Esophagus (tissue), 2 donors: ENCODE measurements around the gene DDX21. TPM values are rescaled to one million over a fixed set of nuclear protein-coding genes. Genes with fewer than 3 reads are reported as not detected.

Source experiments
- polyA plus RNA-seq, 2 donors: library from polyadenylated mRNA; stranded (reverse); fragments of 200-250 nt; gene quantifications; one replicate each; pipeline ENCODE4 v1.2.3, GENCODE V29; 2013
- donor health status: healthy with polysubstance abuse.
- donor health status: Bipolar disorder and iron deficiency.

DDX21 gene
- polyA plus RNA-seq, 2 donors = 12.3 to 36.3 TPM

Other genes with a start within 250 kb of the DDX21 start
- 10 to 100 TPM; 24.3 to 55.7 TPM for gene CCAR1, start 234.9 kb upstream of the DDX21 start, polyA plus RNA-seq
- gene STOX1, start 128.6 kb upstream of the DDX21 start, polyA plus RNA-seq = 1 to 10 TPM in 1 of 2 donors, under 1 TPM in 1; 0.98 to 1.2 TPM
- 10 to 100 TPM in 1 of 2 donors, 1 to 10 TPM in 1; 8.8 to 20.4 TPM for gene DDX50, start 54.9 kb upstream of the DDX21 start, polyA plus RNA-seq
- gene KIFBP, start 32.6 kb downstream of the DDX21 start, polyA plus RNA-seq = 10 to 100 TPM in 1 of 2 donors, 1 to 10 TPM in 1; 7.1 to 10.3 TPM
- gene SRGN, start 131.9 kb downstream of the DDX21 start, polyA plus RNA-seq = 10 to 100 TPM in 1 of 2 donors, 1 to 10 TPM in 1; 7.3 to 14.9 TPM
- 10 to 100 TPM; 25.5 to 33.1 TPM for gene VPS26A, start 168.0 kb downstream of the DDX21 start, polyA plus RNA-seq
- 10 to 100 TPM; 23.6 to 40.1 TPM for gene SUPV3L1, start 224.1 kb downstream of the DDX21 start, polyA plus RNA-seq